ENCODE measurements around the gene IFI16.

DNA sequence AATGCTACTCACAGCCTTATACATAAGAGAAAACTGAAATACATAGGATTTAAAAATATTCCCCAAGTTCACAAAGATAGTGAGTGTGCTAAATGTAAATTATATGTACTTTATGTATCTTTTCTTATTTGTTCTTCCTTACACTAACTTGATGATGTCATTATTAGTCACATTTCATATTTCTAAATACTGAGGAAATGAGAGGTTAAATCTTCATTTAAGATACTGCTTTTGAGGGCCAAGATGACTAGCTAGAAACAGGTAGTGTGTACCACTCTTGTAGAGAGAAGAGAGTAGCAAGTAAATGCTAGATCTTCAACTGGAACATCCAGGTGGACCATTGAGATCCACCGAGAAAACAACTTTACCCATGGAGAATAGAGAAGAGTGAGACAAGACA lies 48.5 kb upstream of the IFI16 start:
- no peak for TF ChIP-seq CTCF (IDR thresholded peaks at IDR 0.05; ENCODE audit: borderline replicate concordance, extremely low read depth, low read length, poor library complexity, severe bottlenecking)
- TF ChIP-seq EZH2 (IDR thresholded peaks at IDR 0.05; ENCODE audit: borderline replicate concordance, low read depth, low read length, severe bottlenecking), result no peak

Measured in DND-41 (cell line).